ENCODE measurements around the gene OSM.
"Not testable (repeated sequence)": the region's sequence is repeated elsewhere in the genome, so short reads cannot be mapped to it uniquely, and the experiment has no call there.

DNA sequence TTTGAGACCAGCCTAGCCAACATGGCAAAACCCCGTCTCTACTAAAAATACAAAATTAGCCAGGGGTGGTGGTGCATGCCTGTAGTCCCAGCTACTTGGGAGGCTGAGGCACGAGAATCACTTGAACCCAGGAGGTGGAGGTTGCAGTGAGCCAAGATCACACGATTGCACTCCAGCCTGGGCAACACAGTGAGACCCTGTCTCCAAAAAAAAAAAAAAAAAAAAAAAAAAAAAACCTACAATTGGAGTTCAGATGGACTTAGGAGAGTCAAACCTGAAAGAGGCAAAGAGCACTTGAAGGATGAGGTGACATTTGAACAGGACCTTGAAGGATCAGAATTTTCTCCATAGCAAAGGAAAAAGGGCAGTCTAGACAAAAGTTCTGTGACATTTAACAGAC lies 32.3 kb downstream of the OSM start:
- TF ChIP-seq EZH2 (IDR thresholded peaks at IDR 0.05; ENCODE audit: insufficient read depth, poor library complexity, severe bottlenecking); EZH2phosphoT487 (IDR thresholded peaks at IDR 0.05; ENCODE audit: insufficient read depth, low read depth): not testable (repeated sequence)
